ENCODE results near the gene ARHGEF5. TPM values are rescaled to one million over a fixed set of nuclear protein-coding genes. Genes with fewer than 3 reads are reported as not detected.
"Not testable (repeated sequence)": the region's sequence is repeated elsewhere in the genome, so short reads cannot be mapped to it uniquely, and the experiment has no call there.

Gene ARHGEF5
- total and polyA plus RNA-seq, 2 of the 13 experiments (the other 11 are each of a cell fraction or from before 2014, with no cell fraction given) = 1.2 to 1.3 TPM

GRCh38 chr7:144362061-144362460 lies 6.9 kb downstream of the ARHGEF5 start:
- H3K4me2 ChIP-seq (ENCODE audit: low read depth, low read length); H3K4me3 ChIP-seq (replicated peaks in 1 of 3; ENCODE audit: insufficient read depth in 1 of 3, low read depth in 2 of 3, low read length in 3 of 3); H3K36me3 ChIP-seq (replicated peaks in 1 of 2; ENCODE audit: control insufficient read depth in 1 of 2, insufficient read depth in 2 of 2, low read length in 2 of 2); H3K27me3 ChIP-seq (ENCODE audit: control insufficient read depth in 1 of 2, insufficient read depth in 2 of 2, low read length in 2 of 2); H3K4me1 ChIP-seq (ENCODE audit: insufficient read depth, low read length); FAIRE-seq; H3K9me3 ChIP-seq (ENCODE audit: low read length); DNase-seq (ENCODE audit: low spot score); H4K20me1 ChIP-seq (ENCODE audit: insufficient read depth, low read length); BruUV-seq (replicated peaks); ATAC-seq; intact Hi-C loops (cut with micrococcal nuclease; ENCODE audit: unreplicated experiment); H3K27ac ChIP-seq (ENCODE audit: extremely low read length, insufficient read depth, low read length); H3K9ac ChIP-seq (ENCODE audit: insufficient read depth, low read depth, low read length); POLR2A ChIA-PET; CTCF ChIA-PET (ENCODE audit: low intra/inter-chr PET ratio, low total read pairs); H3K79me2 ChIP-seq (ENCODE audit: insufficient read depth, low read length); in situ Hi-C loops (cut with HindIII; ENCODE audit: extremely low pct_ligation_motif_present, low pct_unique_long_range_greater_than_20kb); H2AFZ ChIP-seq (ENCODE audit: low read length): not testable (repeated sequence)
- no CpG with 5 or more reads among the region's 3 CpGs for WGBS (ENCODE audit: low lambda C conversion rate)

GRCh38 chr7:144365523-144365922 lies 10.3 kb downstream of the ARHGEF5 start:
- CTCF ChIA-PET (ENCODE audit: low intra/inter-chr PET ratio, low total read pairs); H3K9ac ChIP-seq (ENCODE audit: insufficient read depth, low read depth, low read length); H4K20me1 ChIP-seq (ENCODE audit: insufficient read depth, low read length); intact Hi-C loops (cut with micrococcal nuclease; ENCODE audit: unreplicated experiment); DNase-seq (ENCODE audit: low spot score); POLR2A ChIA-PET; H2AFZ ChIP-seq (ENCODE audit: low read length); H3K79me2 ChIP-seq (ENCODE audit: insufficient read depth, low read length); FAIRE-seq; H3K27ac ChIP-seq (ENCODE audit: extremely low read length, insufficient read depth, low read length); H3K4me3 ChIP-seq (replicated peaks in 1 of 3; ENCODE audit: insufficient read depth in 1 of 3, low read depth in 2 of 3, low read length in 3 of 3); H3K9me3 ChIP-seq (ENCODE audit: low read length); in situ Hi-C loops (cut with HindIII; ENCODE audit: extremely low pct_ligation_motif_present, low pct_unique_long_range_greater_than_20kb); BruUV-seq (replicated peaks); H3K4me1 ChIP-seq (ENCODE audit: insufficient read depth, low read length); H3K36me3 ChIP-seq (replicated peaks in 1 of 2; ENCODE audit: control insufficient read depth in 1 of 2, insufficient read depth in 2 of 2, low read length in 2 of 2); H3K27me3 ChIP-seq (ENCODE audit: control insufficient read depth in 1 of 2, insufficient read depth in 2 of 2, low read length in 2 of 2); H3K4me2 ChIP-seq (ENCODE audit: low read depth, low read length): not testable (repeated sequence)
- no CpG with 5 or more reads among the region's 6 CpGs for WGBS (ENCODE audit: low lambda C conversion rate)
- peak; percentile 85 for ATAC-seq

- BruUV-seq (replicated peaks); POLR2A ChIA-PET: not testable (repeated sequence)
These were observed 12.0 kb downstream of the ARHGEF5 start for GRCh38 chr7:144367250-144367649.

GRCh38 chr7:144369221-144369620 lies 14.0 kb downstream of the ARHGEF5 start:
- H3K9me3 ChIP-seq (ENCODE audit: low read length); H3K27ac ChIP-seq (ENCODE audit: extremely low read length, insufficient read depth, low read length); FAIRE-seq; H3K4me2 ChIP-seq (ENCODE audit: low read depth, low read length); BruUV-seq (replicated peaks); ATAC-seq; H3K79me2 ChIP-seq (ENCODE audit: insufficient read depth, low read length); H3K4me1 ChIP-seq (ENCODE audit: insufficient read depth, low read length); DNase-seq (ENCODE audit: low spot score); H4K20me1 ChIP-seq (ENCODE audit: insufficient read depth, low read length); POLR2A ChIA-PET; H3K36me3 ChIP-seq (replicated peaks in 1 of 2; ENCODE audit: control insufficient read depth in 1 of 2, insufficient read depth in 2 of 2, low read length in 2 of 2); H3K4me3 ChIP-seq (replicated peaks in 1 of 3; ENCODE audit: insufficient read depth in 1 of 3, low read depth in 2 of 3, low read length in 3 of 3); in situ Hi-C loops (cut with HindIII; ENCODE audit: extremely low pct_ligation_motif_present, low pct_unique_long_range_greater_than_20kb); intact Hi-C loops (cut with micrococcal nuclease; ENCODE audit: unreplicated experiment); H2AFZ ChIP-seq (ENCODE audit: low read length); H3K27me3 ChIP-seq (ENCODE audit: control insufficient read depth in 1 of 2, insufficient read depth in 2 of 2, low read length in 2 of 2); CTCF ChIA-PET (ENCODE audit: low intra/inter-chr PET ratio, low total read pairs); H3K9ac ChIP-seq (ENCODE audit: insufficient read depth, low read depth, low read length): not testable (repeated sequence)
- WGBS (ENCODE audit: low lambda C conversion rate) = 72% methylated on average over 4 of the region's 7 CpGs

More at GRCh38 chr7:144367250-144367649, 12.0 kb downstream of the ARHGEF5 start:
- H3K36me3 ChIP-seq (replicated peaks in 1 of 2; ENCODE audit: control insufficient read depth in 1 of 2, insufficient read depth in 2 of 2, low read length in 2 of 2); H2AFZ ChIP-seq (ENCODE audit: low read length); FAIRE-seq; H3K4me3 ChIP-seq (replicated peaks in 1 of 3; ENCODE audit: insufficient read depth in 1 of 3, low read depth in 2 of 3, low read length in 3 of 3); H3K9me3 ChIP-seq (ENCODE audit: low read length); DNase-seq (ENCODE audit: low spot score); H4K20me1 ChIP-seq (ENCODE audit: insufficient read depth, low read length); intact Hi-C loops (cut with micrococcal nuclease; ENCODE audit: unreplicated experiment); H3K9ac ChIP-seq (ENCODE audit: insufficient read depth, low read depth, low read length); H3K27ac ChIP-seq (ENCODE audit: extremely low read length, insufficient read depth, low read length); CTCF ChIA-PET (ENCODE audit: low intra/inter-chr PET ratio, low total read pairs); H3K79me2 ChIP-seq (ENCODE audit: insufficient read depth, low read length); H3K27me3 ChIP-seq (ENCODE audit: control insufficient read depth in 1 of 2, insufficient read depth in 2 of 2, low read length in 2 of 2); H3K4me2 ChIP-seq (ENCODE audit: low read depth, low read length); in situ Hi-C loops (cut with HindIII; ENCODE audit: extremely low pct_ligation_motif_present, low pct_unique_long_range_greater_than_20kb); H3K4me1 ChIP-seq (ENCODE audit: insufficient read depth, low read length): not testable (repeated sequence)
- peak; percentile 53 for ATAC-seq
- WGBS (ENCODE audit: low lambda C conversion rate) = no CpG with 5 or more reads among the region's 9 CpGs
